Spinal cord (tissue), 10 donors: ENCODE data around the gene GDPGP1. TPM values are rescaled to one million over a fixed set of nuclear protein-coding genes. Genes with fewer than 3 reads are reported as not detected.
A peak's percentile ranks its signal among the peaks of the same experiment; 100 is the strongest.

Experiments
- DNase-seq, 6 donors: peaks; one replicate each; pipeline versions ENCODE4 v3.0.0 to v3.0.0-alpha.2; 2013 to 2015; ENCODE audit warnings: low spot score in 6 of 6, low read depth in 4 of 6
- H3K27ac ChIP-seq: one replicate; pipeline ENCODE4 v1.5.1; 2013; ENCODE audit warnings: low read depth, low read length, control low read depth
- H3K27me3 ChIP-seq: one replicate; pipeline ENCODE4 v1.6.1; 2013; ENCODE audit warnings: low read length; ENCODE audit not compliant: control insufficient read depth, insufficient read depth
- H3K36me3 ChIP-seq: one replicate; pipeline ENCODE4 v1.6.1; 2013; ENCODE audit warnings: low read length; ENCODE audit not compliant: control insufficient read depth, insufficient read depth
- H3K4me1 ChIP-seq: one replicate; pipeline ENCODE4 v1.6.1; 2013; ENCODE audit warnings: low read length; ENCODE audit not compliant: control insufficient read depth, insufficient read depth
- H3K4me3 ChIP-seq: one replicate; pipeline ENCODE4 v1.5.1; 2013; ENCODE audit warnings: low read depth, low read length, control low read depth
- H3K9me3 ChIP-seq: one replicate; pipeline ENCODE4 v1.6.1; 2013; ENCODE audit warnings: low read length; ENCODE audit not compliant: control insufficient read depth, insufficient read depth
- WGBS: methylation state at CpG from one replicate; pipeline ENCODE4 v1.1.5; 2013; ENCODE audit warnings: missing lambda C conversion rate; ENCODE audit not compliant: insufficient coverage; 5-methylcytosine and 5-hydroxymethylcytosine counted together
- polyA plus RNA-seq, 2 donors: library from polyadenylated mRNA; unstranded; fragments of 120-200 nt; gene quantifications; one replicate each; pipeline ENCODE4 v1.2.1, GENCODE V29; 2013; ENCODE audit not compliant: insufficient read length in 2 of 2
- total RNA-seq, 2 donors: library from RNA; depleted of rRNA in 1 of 2; stranded (reverse); fragments of 120-200 nt in 1 of 2; fragments of >200 nt in 1 of 2; gene quantifications; one replicate each; pipeline versions ENCODE4 v1.2.3 to v1.2.4, GENCODE V29; 2013 to 2014
- donor health status: healthy.

The GDPGP1 gene
- total and polyA plus RNA-seq, 4 donors = 3.7 to 7.8 (median 6.7) TPM

- peaks cover 54% of the 10 kb centered on the region for H3K36me3 ChIP-seq
- 81% methylated on average over 8 of the region's 12 CpGs for WGBS
- no peak overlapping the region for H3K27ac ChIP-seq
Observed at GRCh38 chr15:90213122-90213817, 20.7 kb upstream of the GDPGP1 start.

GRCh38 chr15:90213818-90214204, 20.2 kb upstream of the GDPGP1 start:
- Histone ChIP-seq H3K9me3 (no peaks in the 10 kb centered on the region), H3K4me1 (peaks cover 13% of the 10 kb centered on the region), H3K27me3 (no peaks in the 10 kb centered on the region), H3K27ac (no peak overlapping the region), H3K36me3 (peaks cover 60% of the 10 kb centered on the region), H3K4me3 (no peak overlapping the region)
- DNase-seq = no peak
- 90% methylated on average over 11 of the region's 11 CpGs for WGBS

More at GRCh38 chr15:90213122-90213817, 20.7 kb upstream of the GDPGP1 start:
- DNase-seq = no peak
- no peaks in the 10 kb centered on the region for H3K9me3 ChIP-seq
- no peak overlapping the region for H3K4me3 ChIP-seq
- H3K4me1 ChIP-seq = peaks cover 13% of the 10 kb centered on the region
- no peaks in the 10 kb centered on the region for H3K27me3 ChIP-seq

DNA sequence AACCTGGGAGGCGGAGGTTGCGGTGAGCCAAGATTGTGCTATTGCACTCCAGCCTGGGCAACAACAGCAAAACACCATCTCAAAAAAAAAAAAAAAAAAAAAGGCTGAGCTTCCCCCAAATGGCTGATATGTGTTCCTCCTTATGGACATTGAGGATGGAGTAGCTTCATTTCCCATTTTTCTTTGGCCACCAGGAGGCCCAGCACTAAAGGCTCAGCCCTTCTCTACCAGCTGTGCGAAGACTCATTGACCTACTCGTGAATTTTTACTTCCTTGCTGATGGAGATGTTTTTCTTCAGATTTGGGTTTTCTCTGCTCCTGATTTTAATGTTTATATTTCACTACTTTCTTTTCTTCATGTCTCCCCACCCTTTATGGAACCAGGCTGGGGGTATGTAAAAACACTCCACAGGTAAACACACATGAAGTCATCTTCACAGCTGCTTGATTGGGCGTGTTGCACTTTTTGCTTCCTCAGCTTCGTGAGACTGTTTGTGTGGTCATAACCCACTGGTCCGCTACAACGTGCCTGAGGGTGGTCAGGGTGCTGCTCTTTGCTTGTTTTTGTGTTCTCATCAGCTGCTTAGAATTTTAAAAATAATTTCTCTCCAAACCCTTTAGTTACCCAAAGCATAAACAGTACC, 19.3 kb upstream of the GDPGP1 start:
- no peaks in the 10 kb centered on the region for H3K27me3 ChIP-seq
- WGBS = 40% methylated on average over 1 of the region's 8 CpGs
- no peak overlapping the region for H3K4me3 ChIP-seq
- H3K36me3 ChIP-seq = peaks cover 62% of the 10 kb centered on the region
- no peak overlapping the region for H3K27ac ChIP-seq
- peaks cover 19% of the 10 kb centered on the region for H3K4me1 ChIP-seq
- DNase-seq = no peak
- H3K9me3 ChIP-seq = no peaks in the 10 kb centered on the region

DNA sequence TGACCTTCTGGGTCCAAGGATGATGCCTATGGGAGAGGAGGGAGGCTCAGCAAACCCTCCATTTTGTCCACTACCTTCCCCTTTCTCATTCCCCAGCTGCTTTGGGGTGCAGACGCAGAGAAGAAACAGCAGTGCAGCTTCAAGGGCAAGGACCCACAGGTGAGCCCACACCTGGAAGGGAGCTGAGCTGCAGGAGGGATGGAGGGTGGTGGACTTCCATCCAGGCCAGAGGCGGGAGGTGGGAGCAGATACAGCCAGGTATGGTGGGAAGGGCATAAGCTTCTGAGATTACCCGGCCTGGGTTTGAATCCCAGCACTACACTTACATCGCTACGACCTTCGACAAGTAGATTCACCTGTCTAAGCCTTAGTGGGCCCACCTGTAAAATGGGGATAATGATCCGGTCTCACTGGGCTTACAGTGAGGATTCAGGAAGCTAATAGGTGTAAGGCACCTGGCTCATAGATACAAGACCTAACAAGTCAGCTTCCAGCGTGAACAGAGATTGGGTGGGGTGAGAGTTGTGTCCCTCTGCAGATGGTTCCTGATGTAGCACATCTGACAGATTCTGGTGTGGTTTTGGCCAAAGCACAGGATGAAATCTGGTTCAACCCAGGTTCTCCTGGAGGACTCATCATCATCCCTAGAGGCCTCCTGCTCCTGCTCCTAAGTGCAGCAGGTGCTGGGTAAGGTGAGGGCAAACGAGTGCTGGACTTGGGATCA, 16.2 kb upstream of the GDPGP1 start:
- H3K27ac ChIP-seq = no peak overlapping the region
- no peaks in the 10 kb centered on the region for H3K9me3 ChIP-seq
- WGBS = 92% methylated on average over 4 of the region's 9 CpGs
- peaks cover 19% of the 10 kb centered on the region for H3K4me1 ChIP-seq
- no peak for DNase-seq
- no peaks in the 10 kb centered on the region for H3K27me3 ChIP-seq
- peaks cover 58% of the 10 kb centered on the region for H3K36me3 ChIP-seq
- H3K4me3 ChIP-seq = no peak overlapping the region

DNA sequence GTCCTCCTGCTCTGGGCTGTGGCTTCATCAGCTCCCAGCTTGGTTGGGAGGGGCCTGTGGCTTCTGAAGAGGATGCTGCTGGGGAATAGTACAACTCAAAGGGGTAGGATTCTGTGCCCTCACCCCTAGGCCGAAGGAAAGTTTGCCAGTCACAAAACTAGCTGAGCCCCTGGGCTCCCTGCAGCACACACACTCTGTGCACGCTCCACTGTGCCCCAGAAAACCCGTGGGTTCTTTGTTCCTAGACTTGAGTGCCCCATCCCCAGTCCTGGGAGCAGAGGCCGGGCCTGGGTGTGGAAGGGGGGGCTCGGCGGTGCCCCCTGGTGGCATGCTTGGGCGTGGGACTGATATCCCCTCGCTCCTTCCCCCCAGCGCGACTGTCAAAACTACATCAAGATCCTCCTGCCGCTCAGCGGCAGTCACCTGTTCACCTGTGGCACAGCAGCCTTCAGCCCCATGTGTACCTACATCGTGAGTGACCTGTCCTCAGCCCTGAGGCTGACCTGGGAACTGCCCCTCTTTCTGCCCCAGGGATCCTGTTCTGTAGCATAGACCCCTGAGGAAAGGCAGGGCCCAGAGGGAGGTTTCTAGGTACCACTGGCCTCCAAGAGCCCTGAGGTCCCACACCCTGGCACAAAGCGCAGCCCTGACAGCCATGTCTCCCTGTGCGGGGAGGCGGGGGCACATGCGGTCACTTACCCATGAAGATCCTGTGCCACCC, 14.4 kb upstream of the GDPGP1 start:
- no peak overlapping the region for H3K27ac ChIP-seq
- no peaks in the 10 kb centered on the region for H3K9me3 ChIP-seq
- peak in 2 of 6 donors; percentile 19 to 47 for DNase-seq
- WGBS = 59% methylated on average over 14 of the region's 17 CpGs
- peaks cover 21% of the 10 kb centered on the region for H3K4me1 ChIP-seq
- no peak overlapping the region for H3K4me3 ChIP-seq
- H3K27me3 ChIP-seq = no peaks in the 10 kb centered on the region
- peaks cover 67% of the 10 kb centered on the region for H3K36me3 ChIP-seq

DNA sequence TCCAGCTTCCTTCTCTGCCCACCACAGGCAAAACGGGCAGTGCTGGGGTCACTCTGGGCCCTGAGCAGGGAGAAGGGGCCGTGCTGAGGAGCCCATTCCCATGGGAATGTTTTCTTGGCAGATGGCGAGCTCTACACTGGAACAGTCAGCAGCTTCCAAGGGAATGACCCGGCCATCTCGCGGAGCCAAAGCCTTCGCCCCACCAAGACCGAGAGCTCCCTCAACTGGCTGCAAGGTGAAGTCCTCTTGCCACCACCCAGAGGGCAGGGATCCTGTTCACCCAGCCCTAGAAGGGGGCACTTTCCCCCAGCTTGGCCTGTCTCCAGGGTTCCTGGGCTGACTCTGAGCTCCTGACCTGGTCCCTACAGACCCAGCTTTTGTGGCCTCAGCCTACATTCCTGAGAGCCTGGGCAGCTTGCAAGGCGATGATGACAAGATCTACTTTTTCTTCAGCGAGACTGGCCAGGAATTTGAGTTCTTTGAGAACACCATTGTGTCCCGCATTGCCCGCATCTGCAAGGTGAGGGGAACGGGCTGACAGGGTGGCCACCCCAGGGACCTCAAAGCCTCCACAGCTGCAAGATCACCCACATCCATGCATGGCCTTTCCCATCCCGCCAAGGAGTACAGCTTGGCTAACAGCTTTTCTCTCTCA, 12.6 kb upstream of the GDPGP1 start:
- H3K36me3 ChIP-seq = peaks cover 81% of the 10 kb centered on the region

GRCh38 chr15:90222547-90222946, 11.5 kb upstream of the GDPGP1 start:
- no peaks in the 10 kb centered on the region for H3K27me3 ChIP-seq
- no peaks in the 10 kb centered on the region for H3K9me3 ChIP-seq
- no peak overlapping the region for H3K4me3 ChIP-seq
- WGBS = no CpG with 5 or more reads among the region's 2 CpGs
- H3K36me3 ChIP-seq = peaks cover 85% of the 10 kb centered on the region
- peaks cover 22% of the 10 kb centered on the region for H3K4me1 ChIP-seq
- H3K27ac ChIP-seq = no peak overlapping the region
- no peak for DNase-seq

More for the DNA sequence above, 12.6 kb upstream of the GDPGP1 start:
- H3K4me1 ChIP-seq = peaks cover 22% of the 10 kb centered on the region
- H3K27me3 ChIP-seq = no peaks in the 10 kb centered on the region
- peak overlapping the region; percentile 54 for H3K27ac ChIP-seq
- peak in 4 of 6 donors; percentile 26 to 84 (median 60) for DNase-seq
- H3K4me3 ChIP-seq = no peak overlapping the region
- H3K9me3 ChIP-seq = no peaks in the 10 kb centered on the region
- 48% methylated on average over 13 of the region's 14 CpGs for WGBS

- no peak overlapping the region for H3K27ac ChIP-seq
- 96% methylated on average over 21 of the region's 22 CpGs for WGBS
- no peak overlapping the region for H3K4me3 ChIP-seq
- H3K4me1 ChIP-seq = peaks cover 22% of the 10 kb centered on the region
- no peaks in the 10 kb centered on the region for H3K9me3 ChIP-seq
- H3K27me3 ChIP-seq = no peaks in the 10 kb centered on the region
- H3K36me3 ChIP-seq = peaks cover 85% of the 10 kb centered on the region
- no peak for DNase-seq
Observed at GRCh38 chr15:90223441-90224165, 10.4 kb upstream of the GDPGP1 start.
